ENCODE measurements around the gene SRD5A2. TPM values are rescaled to one million over a fixed set of nuclear protein-coding genes. Genes with fewer than 3 reads are reported as not detected.

SRD5A2 gene
- polyA plus RNA-seq, 1 donor, result 0.22 TPM

DNA sequence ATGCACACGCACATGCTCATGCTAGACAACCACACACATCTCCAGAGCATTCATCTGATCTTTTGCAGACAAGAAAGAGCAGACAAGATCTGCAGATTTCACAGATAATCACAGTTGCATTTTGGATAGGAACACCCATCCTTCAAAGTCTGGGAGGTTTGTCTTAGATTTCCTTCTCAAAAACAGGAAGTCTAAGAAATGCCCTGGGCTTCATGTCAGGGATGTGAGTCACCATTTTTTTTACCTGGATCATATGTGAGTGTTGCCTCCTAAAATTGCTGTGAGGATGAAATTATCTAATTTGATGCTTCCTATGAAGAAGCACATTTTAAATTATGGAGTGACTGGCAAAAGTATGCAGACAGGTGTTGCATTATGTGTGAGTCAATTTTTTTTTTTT, 46.1 kb downstream of the SRD5A2 start:
- peaks cover 13% of the 10 kb centered on the region for H3K4me1 ChIP-seq (ENCODE audit: control insufficient read depth, insufficient read depth, low read length)
- H3K36me3 ChIP-seq (ENCODE audit: control insufficient read depth, insufficient read depth, low read length), result no peaks in the 10 kb centered on the region
- H3K9me3 ChIP-seq (ENCODE audit: control insufficient read depth, low read depth, low read length), result no peaks in the 10 kb centered on the region
- DNase-seq, result no peak
- H3K27me3 ChIP-seq (ENCODE audit: control insufficient read depth, insufficient read depth, low read length), result no peaks in the 10 kb centered on the region
- WGBS (ENCODE audit: insufficient coverage, low lambda C conversion rate), result 100% methylated on average over 1 of the region's 1 CpG
- no peak overlapping the region for H3K27ac ChIP-seq (ENCODE audit: low read length)
- H3K4me3 ChIP-seq (ENCODE audit: low read length), result no peak overlapping the region

DNA sequence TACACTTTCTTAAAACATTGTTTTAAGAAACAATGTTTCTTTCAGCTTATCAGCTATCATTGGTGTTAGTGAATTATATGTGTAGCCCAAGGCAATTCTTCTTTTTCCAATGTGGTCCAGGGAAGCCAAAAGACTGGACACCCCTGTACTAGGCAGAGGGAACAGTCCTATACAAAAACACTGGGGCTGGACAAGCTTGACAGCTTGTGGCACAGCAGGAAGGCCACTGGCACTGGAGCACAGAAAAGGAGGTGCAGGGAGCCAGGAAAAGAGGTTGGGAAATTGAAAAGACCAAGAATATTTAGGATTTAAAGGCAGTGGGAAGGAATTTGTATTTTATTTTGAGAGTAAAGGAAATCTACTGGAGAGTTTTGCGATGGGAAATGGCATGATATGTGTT, 47.7 kb downstream of the SRD5A2 start:
- Histone ChIP-seq H3K27ac (ENCODE audit: low read length) (no peak overlapping the region), H3K4me1 (ENCODE audit: control insufficient read depth, insufficient read depth, low read length) (peaks cover 13% of the 10 kb centered on the region), H3K36me3 (ENCODE audit: control insufficient read depth, insufficient read depth, low read length) (no peaks in the 10 kb centered on the region), H3K27me3 (ENCODE audit: control insufficient read depth, insufficient read depth, low read length) (no peaks in the 10 kb centered on the region), H3K9me3 (ENCODE audit: control insufficient read depth, low read depth, low read length) (no peaks in the 10 kb centered on the region), H3K4me3 (ENCODE audit: low read length) (no peak overlapping the region)
- DNase-seq, result no peak
- 100% methylated on average over 1 of the region's 1 CpG for WGBS (ENCODE audit: insufficient coverage, low lambda C conversion rate)

DNA sequence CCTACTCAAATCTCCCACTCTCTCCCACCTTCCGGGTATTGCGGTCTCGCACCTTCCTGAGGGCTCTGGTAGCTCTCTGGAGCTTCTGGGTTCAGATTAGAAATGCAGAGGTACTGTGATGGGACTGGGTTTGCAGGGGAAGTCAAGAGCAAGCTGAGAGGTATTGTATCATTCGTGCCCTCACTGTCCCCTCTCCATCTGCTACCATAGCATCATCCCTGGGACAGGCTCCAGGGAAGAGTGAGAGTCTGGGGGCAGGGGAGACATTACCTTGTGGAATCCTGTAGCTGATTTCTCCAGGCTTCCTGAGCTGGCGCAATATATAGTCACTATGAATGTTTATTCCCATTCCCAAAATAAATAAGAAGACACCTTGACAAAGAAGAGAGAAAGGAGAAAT, 49.6 kb downstream of the SRD5A2 start:
- no peak overlapping the region for H3K4me3 ChIP-seq (ENCODE audit: low read length)
- H3K27me3 ChIP-seq (ENCODE audit: control insufficient read depth, insufficient read depth, low read length), result no peaks in the 10 kb centered on the region
- H3K36me3 ChIP-seq (ENCODE audit: control insufficient read depth, insufficient read depth, low read length), result no peaks in the 10 kb centered on the region
- 83% methylated on average over 1 of the region's 5 CpGs for WGBS (ENCODE audit: insufficient coverage, low lambda C conversion rate)
- no peaks in the 10 kb centered on the region for H3K9me3 ChIP-seq (ENCODE audit: control insufficient read depth, low read depth, low read length)
- DNase-seq, result no peak
- peaks cover 9% of the 10 kb centered on the region for H3K4me1 ChIP-seq (ENCODE audit: control insufficient read depth, insufficient read depth, low read length)
- H3K27ac ChIP-seq (ENCODE audit: low read length), result no peak overlapping the region

GRCh38 chr2:31529256-31529655, 51.5 kb downstream of the SRD5A2 start:
- Histone ChIP-seq H3K36me3 (ENCODE audit: control insufficient read depth, insufficient read depth, low read length) (no peaks in the 10 kb centered on the region), H3K4me3 (ENCODE audit: low read length) (no peak overlapping the region), H3K4me1 (ENCODE audit: control insufficient read depth, insufficient read depth, low read length) (no peaks in the 10 kb centered on the region), H3K27ac (ENCODE audit: low read length) (no peak overlapping the region), H3K27me3 (ENCODE audit: control insufficient read depth, insufficient read depth, low read length) (no peaks in the 10 kb centered on the region), H3K9me3 (ENCODE audit: control insufficient read depth, low read depth, low read length) (no peaks in the 10 kb centered on the region)
- DNase-seq, result no peak
- WGBS (ENCODE audit: insufficient coverage, low lambda C conversion rate), result no CpG with 5 or more reads among the region's 8 CpGs

- Histone ChIP-seq H3K27ac (ENCODE audit: low read length) (no peak overlapping the region), H3K36me3 (ENCODE audit: control insufficient read depth, insufficient read depth, low read length) (no peaks in the 10 kb centered on the region), H3K4me1 (ENCODE audit: control insufficient read depth, insufficient read depth, low read length) (no peaks in the 10 kb centered on the region), H3K4me3 (ENCODE audit: low read length) (no peak overlapping the region), H3K27me3 (ENCODE audit: control insufficient read depth, insufficient read depth, low read length) (no peaks in the 10 kb centered on the region), H3K9me3 (ENCODE audit: control insufficient read depth, low read depth, low read length) (no peaks in the 10 kb centered on the region)
- no CpG with 5 or more reads among the region's 6 CpGs for WGBS (ENCODE audit: insufficient coverage, low lambda C conversion rate)
- no peak for DNase-seq
Observed at GRCh38 chr2:31528823-31529222, 51.9 kb downstream of the SRD5A2 start.

- Histone ChIP-seq H3K27ac (ENCODE audit: low read length) (no peak overlapping the region), H3K4me3 (ENCODE audit: low read length) (no peak overlapping the region), H3K27me3 (ENCODE audit: control insufficient read depth, insufficient read depth, low read length) (no peaks in the 10 kb centered on the region), H3K9me3 (ENCODE audit: control insufficient read depth, low read depth, low read length) (no peaks in the 10 kb centered on the region), H3K4me1 (ENCODE audit: control insufficient read depth, insufficient read depth, low read length) (no peaks in the 10 kb centered on the region), H3K36me3 (ENCODE audit: control insufficient read depth, insufficient read depth, low read length) (no peaks in the 10 kb centered on the region)
- no peak for DNase-seq
- 100% methylated on average over 3 of the region's 15 CpGs for WGBS (ENCODE audit: insufficient coverage, low lambda C conversion rate)
Observed at GRCh38 chr2:31526946-31527732, 53.6 kb downstream of the SRD5A2 start.

GRCh38 chr2:31525876-31526275, 54.9 kb downstream of the SRD5A2 start:
- H3K27ac ChIP-seq (ENCODE audit: low read length), result no peak overlapping the region
- no peaks in the 10 kb centered on the region for H3K27me3 ChIP-seq (ENCODE audit: control insufficient read depth, insufficient read depth, low read length)
- WGBS (ENCODE audit: insufficient coverage, low lambda C conversion rate), result no CpG with 5 or more reads among the region's 5 CpGs
- no peaks in the 10 kb centered on the region for H3K4me1 ChIP-seq (ENCODE audit: control insufficient read depth, insufficient read depth, low read length)
- no peak overlapping the region for H3K4me3 ChIP-seq (ENCODE audit: low read length)
- no peaks in the 10 kb centered on the region for H3K9me3 ChIP-seq (ENCODE audit: control insufficient read depth, low read depth, low read length)
- H3K36me3 ChIP-seq (ENCODE audit: control insufficient read depth, insufficient read depth, low read length), result no peaks in the 10 kb centered on the region
- DNase-seq, result no peak

DNA sequence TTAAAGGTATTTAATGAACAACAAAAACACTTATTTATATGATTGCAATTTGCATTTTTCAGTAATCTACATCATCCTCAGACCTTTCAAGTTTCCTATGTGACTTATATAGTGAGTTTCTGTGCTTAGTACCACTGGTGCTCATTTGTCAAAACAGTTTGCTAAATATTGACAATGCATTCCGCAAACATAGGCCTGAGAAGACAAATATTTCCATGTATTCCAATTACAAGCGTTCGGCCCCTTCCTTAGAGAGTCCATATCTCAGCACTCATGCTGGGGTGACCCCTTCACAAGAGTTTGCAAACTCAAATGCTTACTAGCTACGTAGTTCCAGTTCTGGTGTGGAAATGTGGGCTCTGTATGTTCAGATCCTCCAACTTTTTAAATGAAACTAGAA, 56.1 kb downstream of the SRD5A2 start:
- H3K4me1 ChIP-seq (ENCODE audit: control insufficient read depth, insufficient read depth, low read length), result no peaks in the 10 kb centered on the region
- H3K4me3 ChIP-seq (ENCODE audit: low read length), result no peak overlapping the region
- DNase-seq, result no peak
- H3K9me3 ChIP-seq (ENCODE audit: control insufficient read depth, low read depth, low read length), result no peaks in the 10 kb centered on the region
- no peak overlapping the region for H3K27ac ChIP-seq (ENCODE audit: low read length)
- no peaks in the 10 kb centered on the region for H3K36me3 ChIP-seq (ENCODE audit: control insufficient read depth, insufficient read depth, low read length)
- no CpG with 5 or more reads among the region's 4 CpGs for WGBS (ENCODE audit: insufficient coverage, low lambda C conversion rate)
- no peaks in the 10 kb centered on the region for H3K27me3 ChIP-seq (ENCODE audit: control insufficient read depth, insufficient read depth, low read length)

GRCh38 chr2:31523871-31524492, 56.8 kb downstream of the SRD5A2 start:
- Histone ChIP-seq H3K9me3 (ENCODE audit: control insufficient read depth, low read depth, low read length) (no peaks in the 10 kb centered on the region), H3K27ac (ENCODE audit: low read length) (no peak overlapping the region), H3K27me3 (ENCODE audit: control insufficient read depth, insufficient read depth, low read length) (no peaks in the 10 kb centered on the region), H3K4me1 (ENCODE audit: control insufficient read depth, insufficient read depth, low read length) (no peaks in the 10 kb centered on the region), H3K4me3 (ENCODE audit: low read length) (no peak overlapping the region), H3K36me3 (ENCODE audit: control insufficient read depth, insufficient read depth, low read length) (no peaks in the 10 kb centered on the region)
- DNase-seq, result peak in 1 of 2 donors; percentile 69
- no CpG with 5 or more reads among the region's 8 CpGs for WGBS (ENCODE audit: insufficient coverage, low lambda C conversion rate)

DNA sequence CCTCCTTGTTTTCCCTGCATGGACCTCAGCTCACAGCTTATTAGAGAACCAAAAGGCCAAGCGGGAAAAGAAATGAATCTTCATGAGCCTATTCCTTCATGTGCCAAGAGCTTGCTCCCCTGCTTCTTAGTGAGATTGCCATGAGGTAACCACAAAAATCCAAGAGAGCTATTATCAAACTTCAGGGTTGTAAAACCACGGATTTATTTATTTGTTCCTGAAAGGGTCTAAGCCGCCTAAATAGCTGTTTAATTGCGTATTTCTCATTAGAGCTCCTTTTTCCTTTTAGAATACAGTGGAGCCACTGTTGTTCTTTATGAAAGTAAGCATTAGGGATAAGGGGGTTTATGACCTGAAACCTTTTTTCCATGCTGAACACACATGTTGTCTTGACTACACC, 58.0 kb downstream of the SRD5A2 start:
- Histone ChIP-seq H3K27ac (ENCODE audit: low read length) (no peak overlapping the region), H3K27me3 (ENCODE audit: control insufficient read depth, insufficient read depth, low read length) (no peaks in the 10 kb centered on the region), H3K9me3 (ENCODE audit: control insufficient read depth, low read depth, low read length) (no peaks in the 10 kb centered on the region), H3K4me3 (ENCODE audit: low read length) (no peak overlapping the region), H3K36me3 (ENCODE audit: control insufficient read depth, insufficient read depth, low read length) (no peaks in the 10 kb centered on the region), H3K4me1 (ENCODE audit: control insufficient read depth, insufficient read depth, low read length) (no peaks in the 10 kb centered on the region)
- WGBS (ENCODE audit: insufficient coverage, low lambda C conversion rate), result 80% methylated on average over 1 of the region's 4 CpGs
- no peak for DNase-seq

Measured in large intestine (tissue), 3 donors.